ENCODE results near the gene STK24. TPM values are rescaled to one million over a fixed set of nuclear protein-coding genes. Genes with fewer than 3 reads are reported as not detected.
"Not testable (repeated sequence)": the region's sequence is repeated elsewhere in the genome, so short reads cannot be mapped to it uniquely, and the experiment has no call there.

STK24 gene
- total and polyA plus RNA-seq, 3 experiments from 2014 or later: 63.6 to 150 (median 149) TPM

DNA sequence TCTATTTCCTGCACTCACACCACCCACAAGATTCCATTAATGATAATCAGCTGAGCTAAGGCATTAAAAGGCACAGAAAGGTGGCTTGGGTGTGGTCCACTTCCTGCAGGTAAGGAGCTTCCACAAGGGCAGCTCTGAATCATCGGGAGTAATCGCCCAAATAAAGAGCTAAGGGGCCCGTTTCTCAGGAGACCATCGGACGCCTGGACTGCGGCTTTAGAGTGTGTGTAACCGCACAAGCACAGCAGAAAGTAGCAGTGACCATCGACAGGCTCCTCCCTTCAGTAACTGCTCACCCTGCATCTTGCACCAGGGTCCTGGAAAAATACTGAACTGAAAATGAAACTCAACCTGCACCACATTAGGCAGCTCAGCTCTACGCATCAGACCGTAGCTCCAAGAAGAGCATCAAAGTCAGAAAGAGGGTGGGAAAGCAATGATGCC is 6.0 kb downstream of the STK24 start:
- Mint-ChIP-seq H3K36me3 (peaks cover 0 to 11% (median 0%) of the 10 kb centered on the region in 3 donors), H3K27ac (peak overlapping the region; percentile 89 to 98 (median 97)), H3K4me1 (peaks cover 91 to 98% (median 96%) of the 10 kb centered on the region in 3 donors), H3K27me3 (no peaks in the 10 kb centered on the region), H3K9me3 (no peaks in the 10 kb centered on the region), H3K4me3 (peak overlapping the region; percentile 83 to 95 (median 94))
- H3K36me3 ChIP-seq (ENCODE audit: insufficient read depth, low read length): no peaks in the 10 kb centered on the region
- no peaks in the 10 kb centered on the region for H3K27me3 ChIP-seq (ENCODE audit: insufficient read depth, low read length, poor library complexity, severe bottlenecking)
- peaks cover 90% of the 10 kb centered on the region for H3K4me1 ChIP-seq (ENCODE audit: insufficient read depth, low read length)
- peak overlapping the region; percentile 70 for H3K4me3 ChIP-seq (ENCODE audit: low read length)
- DNase-seq: peak in 4 of 5 donors; percentile 25 to 56 (median 54)
- H3K9me3 ChIP-seq (ENCODE audit: low read length): no peaks in the 10 kb centered on the region
- CTCF ChIA-PET: interaction anchor here (1.2 to 2.8 kb wide), 5 partner anchors 11 to 126 kb away, joined by 3 to 12 read pairs (median 4); no protein-coding TSS in a partner anchor
- peak overlapping the region; percentile 58 for H3K27ac ChIP-seq (ENCODE audit: low read depth, low read length)
- POLR2A ChIA-PET: interaction anchor here (0.9 kb wide), 1 partner anchor 95 kb away, joined by 4 read pairs; no protein-coding TSS in a partner anchor

DNA sequence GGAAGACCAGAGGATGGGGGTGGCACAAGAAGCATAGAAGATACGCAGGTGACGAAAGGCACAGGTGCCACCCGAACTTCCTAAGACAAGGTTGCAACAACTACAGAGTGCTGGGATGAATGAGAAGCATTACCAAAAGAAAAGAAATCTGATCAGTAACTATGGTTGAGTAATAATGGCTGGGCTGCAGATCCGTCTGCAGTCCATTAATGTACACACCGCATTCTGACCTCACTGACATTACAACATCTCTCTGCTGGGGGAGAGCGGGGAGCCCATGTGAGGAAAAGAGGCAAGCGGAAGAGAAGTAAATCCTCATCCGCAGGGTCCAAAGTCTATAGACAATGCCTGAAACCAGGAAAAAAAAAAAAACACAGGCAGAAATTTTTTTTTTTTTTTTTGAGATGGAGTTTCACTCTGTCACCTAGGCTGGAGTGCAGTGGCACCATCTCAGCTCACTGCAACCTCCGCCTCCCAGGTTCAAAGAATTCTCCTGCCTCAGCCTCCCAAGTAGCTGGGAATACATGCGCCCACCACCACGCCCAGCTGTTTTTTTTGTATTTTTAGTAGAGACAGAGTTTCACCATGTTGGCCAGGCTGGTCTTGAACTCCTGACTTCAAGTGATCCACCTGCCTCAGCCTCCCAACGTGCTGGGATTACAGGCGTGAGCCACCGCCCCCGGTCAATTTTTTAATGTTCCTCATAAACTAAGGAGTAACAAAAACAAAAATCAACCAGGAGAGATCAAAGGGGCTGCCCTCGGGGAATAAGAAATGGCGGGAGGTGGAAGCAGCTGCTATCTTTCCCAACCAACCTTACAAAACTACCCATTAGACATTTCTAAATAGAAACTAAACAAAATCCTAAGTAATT is 7.2 kb downstream of the STK24 start:
- CTCF ChIA-PET: interaction anchor here (1.0 to 1.4 kb wide), 3 partner anchors 13 to 83 kb away, joined by 3 to 4 read pairs (median 3); no protein-coding TSS in a partner anchor
- not testable (repeated sequence) for H3K27me3 ChIP-seq (ENCODE audit: insufficient read depth, low read length, poor library complexity, severe bottlenecking); H3K9me3 ChIP-seq (ENCODE audit: low read length); H3K36me3 Mint-ChIP-seq; H3K27me3 Mint-ChIP-seq; DNase-seq; H3K27ac ChIP-seq (ENCODE audit: low read depth, low read length); H3K36me3 ChIP-seq (ENCODE audit: insufficient read depth, low read length); H3K9me3 Mint-ChIP-seq
- POLR2A ChIA-PET: interaction anchor here (0.7 kb wide), 1 partner anchor 392 kb away, joined by 4 read pairs; no protein-coding TSS in a partner anchor
- Histone ChIP-seq H3K4me3 (ENCODE audit: low read length) (peak overlapping the region; percentile 70), H3K4me1 (ENCODE audit: insufficient read depth, low read length) (peaks cover 97% of the 10 kb centered on the region)
- Mint-ChIP-seq H3K4me3 (peak overlapping the region; percentile 83 to 95 (median 94)), H3K4me1 (peaks cover 89 to 100% (median 98%) of the 10 kb centered on the region in 3 donors), H3K27ac (peak overlapping the region; percentile 74 to 98 (median 94))

DNA sequence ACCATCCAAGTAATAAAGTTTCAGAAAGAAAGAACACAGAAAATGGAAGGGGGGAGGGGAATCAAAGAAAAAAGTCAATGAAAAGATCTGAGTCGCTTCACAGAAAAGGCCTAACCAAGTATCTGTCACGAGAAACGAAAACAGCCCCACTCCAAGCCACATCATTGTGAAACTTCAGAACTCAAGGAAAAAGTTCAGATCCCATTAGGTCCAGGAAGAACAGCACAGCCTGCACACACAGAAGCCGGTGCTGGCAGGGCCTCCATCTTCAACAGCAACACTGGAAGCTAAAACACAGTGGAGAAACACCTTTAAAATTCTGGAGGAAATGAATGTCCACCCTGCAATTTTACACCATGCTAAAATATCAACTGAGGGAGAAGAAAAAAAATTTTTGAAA is 8.0 kb downstream of the STK24 start:
- Mint-ChIP-seq H3K36me3 (peaks cover 0 to 5% (median 1%) of the 10 kb centered on the region in 3 donors), H3K4me3 (peak overlapping the region in 6 of 7 donors; percentile 49 to 94 (median 80))
- POLR2A ChIA-PET: no interaction called here

DNA sequence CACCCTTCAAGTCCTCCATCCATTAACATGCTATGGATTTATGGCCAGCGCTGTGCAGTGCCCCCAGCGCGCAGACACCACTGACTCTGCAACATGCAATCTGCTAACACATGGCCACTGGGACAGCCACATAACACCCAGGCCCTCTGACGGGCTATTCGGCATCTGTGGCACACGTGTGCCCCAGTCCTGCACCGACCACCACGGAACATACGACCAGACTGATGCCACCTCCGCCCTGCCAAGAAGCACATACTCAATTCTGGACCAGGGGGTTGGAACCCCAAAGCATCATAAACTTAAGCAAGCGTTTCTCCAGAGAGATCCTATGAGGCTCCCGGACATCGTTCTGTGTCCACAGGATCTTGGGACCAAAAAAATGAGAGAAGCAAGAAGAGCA is 9.8 kb downstream of the STK24 start:
- POLR2A ChIA-PET: interaction anchor here (0.5 to 1.1 kb wide), 6 partner anchors 9 to 1141 kb away, joined by 3 to 9 read pairs (median 4); no protein-coding TSS in a partner anchor
- H3K36me3 Mint-ChIP-seq: peaks cover 0 to 9% (median 1%) of the 10 kb centered on the region in 3 donors
- H3K4me3 ChIP-seq (ENCODE audit: low read length): peak overlapping the region; percentile 24

More for the DNA sequence above, 8.0 kb downstream of the STK24 start:
- Histone ChIP-seq H3K9me3 (ENCODE audit: low read length) (no peaks in the 10 kb centered on the region), H3K4me1 (ENCODE audit: insufficient read depth, low read length) (peaks cover 97% of the 10 kb centered on the region), H3K27me3 (ENCODE audit: insufficient read depth, low read length, poor library complexity, severe bottlenecking) (no peaks in the 10 kb centered on the region), H3K27ac (ENCODE audit: low read depth, low read length) (no peak overlapping the region), H3K4me3 (ENCODE audit: low read length) (no peak overlapping the region), H3K36me3 (ENCODE audit: insufficient read depth, low read length) (no peaks in the 10 kb centered on the region)
- H3K27ac Mint-ChIP-seq: peak overlapping the region in 7 of 8 donors; percentile 63 to 98 (median 97)
- CTCF ChIA-PET: no interaction called here
- H3K27me3 Mint-ChIP-seq: no peaks in the 10 kb centered on the region
- H3K9me3 Mint-ChIP-seq: no peaks in the 10 kb centered on the region
- no peak for DNase-seq
- peaks cover 90 to 100% (median 98%) of the 10 kb centered on the region in 3 donors for H3K4me1 Mint-ChIP-seq

DNA sequence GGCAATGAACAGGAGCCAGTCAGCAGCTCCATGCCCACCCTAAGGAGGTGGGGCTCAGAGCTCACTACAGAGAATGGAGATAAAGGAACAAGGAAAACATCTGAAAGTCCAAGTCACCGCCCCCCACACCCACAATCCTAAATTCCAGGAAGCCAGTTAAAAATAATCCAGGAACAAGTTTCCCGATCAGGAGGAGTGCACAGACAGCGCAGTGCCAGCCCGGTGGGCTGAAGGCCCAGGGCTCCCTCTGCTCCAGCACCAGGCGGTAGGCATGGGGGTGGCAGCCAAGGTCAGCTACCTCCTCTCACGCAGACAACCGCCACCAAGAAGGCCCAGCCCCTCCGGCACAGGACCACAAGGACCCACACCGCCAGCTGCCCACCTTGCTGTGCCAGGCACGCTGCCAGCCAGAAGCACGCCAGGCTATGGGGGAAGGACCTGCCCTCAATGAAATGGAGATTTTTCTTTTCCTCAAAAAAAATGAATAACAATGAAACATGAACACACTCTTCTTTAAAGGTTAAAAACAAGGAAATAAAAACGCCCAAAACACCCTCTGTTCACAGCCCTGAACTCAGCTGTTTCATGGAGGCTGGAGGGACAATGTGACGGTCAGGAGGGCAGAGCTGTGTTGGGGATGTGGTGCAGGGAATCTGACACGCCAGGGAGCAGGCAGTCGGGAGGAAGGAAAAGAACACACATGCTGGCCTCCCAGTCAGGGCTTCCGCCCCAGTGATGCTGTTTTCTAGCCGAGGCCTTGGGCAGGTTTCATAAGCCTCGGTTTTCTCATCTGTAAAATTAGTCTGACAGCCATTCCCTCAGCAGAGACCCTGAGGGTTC is 11.0 kb downstream of the STK24 start:
- no peak overlapping the region for H3K4me3 ChIP-seq (ENCODE audit: low read length)
- peak overlapping the region; percentile 75 to 98 (median 88) for H3K27ac Mint-ChIP-seq

More for the DNA sequence above, 9.8 kb downstream of the STK24 start:
- Mint-ChIP-seq H3K4me1 (peaks cover 88 to 97% (median 96%) of the 10 kb centered on the region in 3 donors), H3K27ac (peak overlapping the region; percentile 58 to 98 (median 94)), H3K4me3 (peak overlapping the region; percentile 62 to 88 (median 75)), H3K27me3 (no peaks in the 10 kb centered on the region), H3K9me3 (no peaks in the 10 kb centered on the region)
- Histone ChIP-seq H3K27me3 (ENCODE audit: insufficient read depth, low read length, poor library complexity, severe bottlenecking) (no peaks in the 10 kb centered on the region), H3K9me3 (ENCODE audit: low read length) (no peaks in the 10 kb centered on the region), H3K4me1 (ENCODE audit: insufficient read depth, low read length) (peaks cover 85% of the 10 kb centered on the region), H3K27ac (ENCODE audit: low read depth, low read length) (no peak overlapping the region), H3K36me3 (ENCODE audit: insufficient read depth, low read length) (no peaks in the 10 kb centered on the region)
- CTCF ChIA-PET: interaction anchor here (0.7 kb wide), 1 partner anchor 27 kb away, joined by 3 read pairs; no protein-coding TSS in a partner anchor
- DNase-seq: no peak

DNA sequence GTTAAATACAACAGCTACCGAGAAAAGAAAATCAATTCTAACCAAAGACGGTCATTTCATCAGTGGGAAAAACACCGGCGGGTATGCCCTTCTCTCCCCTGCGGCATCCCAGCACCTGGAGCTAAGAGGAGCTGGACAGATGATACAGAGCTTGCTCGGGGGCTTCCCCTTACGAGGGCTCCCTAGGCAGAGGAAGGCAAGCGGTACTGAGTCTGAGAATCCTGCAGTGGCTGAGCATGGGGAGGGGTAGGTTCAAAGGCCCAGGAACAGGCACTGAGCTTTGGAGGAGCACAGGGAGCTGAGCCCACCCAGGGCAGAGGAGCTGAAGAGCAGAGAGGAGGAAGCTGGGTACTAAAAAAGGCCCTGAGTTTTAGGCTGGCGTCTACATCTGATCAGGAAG is 12.7 kb downstream of the STK24 start:
- Mint-ChIP-seq H3K27ac (peak overlapping the region; percentile 85 to 96 (median 92)), H3K4me1 (peaks cover 84 to 94% (median 93%) of the 10 kb centered on the region in 3 donors), H3K4me3 (peak overlapping the region; percentile 88 to 93 (median 91)), H3K27me3 (no peaks in the 10 kb centered on the region), H3K36me3 (peaks cover 0 to 23% (median 1%) of the 10 kb centered on the region in 3 donors), H3K9me3 (no peaks in the 10 kb centered on the region)
- CTCF ChIA-PET: interaction anchor here (0.8 to 1.3 kb wide), 3 partner anchors 12 to 119 kb away, joined by 3 read pairs; no protein-coding TSS in a partner anchor
- no peak for DNase-seq
- H3K27ac ChIP-seq (ENCODE audit: low read depth, low read length): no peak overlapping the region
- no peaks in the 10 kb centered on the region for H3K36me3 ChIP-seq (ENCODE audit: insufficient read depth, low read length)
- H3K4me1 ChIP-seq (ENCODE audit: insufficient read depth, low read length): peaks cover 74% of the 10 kb centered on the region
- H3K9me3 ChIP-seq (ENCODE audit: low read length): no peaks in the 10 kb centered on the region
- no peaks in the 10 kb centered on the region for H3K27me3 ChIP-seq (ENCODE audit: insufficient read depth, low read length, poor library complexity, severe bottlenecking)
- peak overlapping the region; percentile 43 for H3K4me3 ChIP-seq (ENCODE audit: low read length)
- POLR2A ChIA-PET: interaction anchor here (1.5 kb wide), 1 partner anchor 12 kb away, joined by 5 read pairs; no protein-coding TSS in a partner anchor

More for the DNA sequence above, 11.0 kb downstream of the STK24 start:
- no peaks in the 10 kb centered on the region for H3K27me3 ChIP-seq (ENCODE audit: insufficient read depth, low read length, poor library complexity, severe bottlenecking)
- Mint-ChIP-seq H3K4me1 (peaks cover 86 to 96% (median 96%) of the 10 kb centered on the region in 3 donors), H3K36me3 (peaks cover 0 to 12% (median 1%) of the 10 kb centered on the region in 3 donors), H3K27me3 (no peaks in the 10 kb centered on the region), H3K9me3 (no peaks in the 10 kb centered on the region), H3K4me3 (peak overlapping the region; percentile 29 to 83 (median 70))
- no peak for DNase-seq
- H3K4me1 ChIP-seq (ENCODE audit: insufficient read depth, low read length): peaks cover 81% of the 10 kb centered on the region
- peak overlapping the region; percentile 32 for H3K27ac ChIP-seq (ENCODE audit: low read depth, low read length)
- ChIA-PET POLR2A (interaction anchor here (1.1 kb wide), 1 partner anchor 10 kb away, joined by 5 read pairs; no protein-coding TSS in a partner anchor), CTCF (interaction anchor here (0.7 to 0.8 kb wide), 2 partner anchors 16 to 88 kb away, joined by 3 read pairs; no protein-coding TSS in a partner anchor)
- no peaks in the 10 kb centered on the region for H3K36me3 ChIP-seq (ENCODE audit: insufficient read depth, low read length)
- no peaks in the 10 kb centered on the region for H3K9me3 ChIP-seq (ENCODE audit: low read length)

DNA sequence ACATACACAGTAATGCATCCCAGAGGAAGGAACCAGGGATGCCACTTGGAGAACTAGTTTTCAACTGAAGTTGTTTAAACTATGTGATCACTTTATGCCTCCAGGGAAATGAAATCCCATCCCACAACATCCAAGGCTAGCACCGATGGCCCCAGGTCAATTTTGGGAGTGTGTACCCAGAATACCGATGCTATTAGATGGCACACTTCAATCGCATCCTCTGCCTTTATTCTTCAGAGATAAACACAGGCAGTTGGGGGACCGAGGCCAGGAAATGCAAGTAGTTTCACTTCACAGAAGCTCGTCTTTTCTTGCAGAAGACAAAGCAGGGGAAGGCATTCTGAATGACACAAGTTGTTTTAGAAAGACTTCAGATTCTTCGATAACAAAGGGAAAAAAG is 13.8 kb downstream of the STK24 start:
- H3K4me3 ChIP-seq (ENCODE audit: low read length): peak overlapping the region; percentile 43
- no peaks in the 10 kb centered on the region for H3K36me3 ChIP-seq (ENCODE audit: insufficient read depth, low read length)
- no peaks in the 10 kb centered on the region for H3K27me3 Mint-ChIP-seq
- no peaks in the 10 kb centered on the region for H3K9me3 ChIP-seq (ENCODE audit: low read length)
- ChIA-PET CTCF (interaction anchor here (0.6 to 1.2 kb wide), 4 partner anchors 9 to 90 kb away, joined by 3 to 4 read pairs (median 4); no protein-coding TSS in a partner anchor), POLR2A (interaction anchor here (0.8 to 1.5 kb wide), 4 partner anchors 9 to 719 kb away, joined by 3 to 7 read pairs (median 4); no protein-coding TSS in a partner anchor)
- H3K4me1 Mint-ChIP-seq: peaks cover 82 to 92% (median 91%) of the 10 kb centered on the region in 3 donors
- peak in 3 of 5 donors; percentile 38 to 62 (median 61) for DNase-seq
- H3K4me3 Mint-ChIP-seq: peak overlapping the region; percentile 88 to 93 (median 91)
- H3K9me3 Mint-ChIP-seq: no peaks in the 10 kb centered on the region
- peak overlapping the region; percentile 85 to 96 (median 92) for H3K27ac Mint-ChIP-seq
- no peak overlapping the region for H3K27ac ChIP-seq (ENCODE audit: low read depth, low read length)
- no peaks in the 10 kb centered on the region for H3K27me3 ChIP-seq (ENCODE audit: insufficient read depth, low read length, poor library complexity, severe bottlenecking)
- H3K4me1 ChIP-seq (ENCODE audit: insufficient read depth, low read length): peaks cover 68% of the 10 kb centered on the region
- H3K36me3 Mint-ChIP-seq: peaks cover 0 to 23% (median 1%) of the 10 kb centered on the region in 3 donors

All from CD8-positive, alpha-beta memory T cell (primary cell).